H1 (cell line): ENCODE measurements around the gene PTPRO.

ENCODE experiments used
- EP300 ChIP-seq, 2 experiments: IDR thresholded peaks; 1 replicate in 1 of 2; 2 replicates in 1 of 2; pipeline ENCODE4 v1.6.1; 2011 to 2012; ENCODE audit warnings: low read depth in 2 of 2, low read length in 2 of 2, mild to moderate bottlenecking in 2 of 2, borderline replicate concordance in 1 of 2, inconsistent platforms in 1 of 2, moderate library complexity in 1 of 2
- POLR2A ChIP-seq, 2 experiments: IDR thresholded peaks; 1 replicate in 1 of 2; 2 replicates in 1 of 2; pipeline ENCODE4 v1.6.1; 2011; ENCODE audit warnings: low read depth in 2 of 2, low read length in 2 of 2, mild to moderate bottlenecking in 2 of 2; ENCODE audit errors: control extremely low read depth in 1 of 2
- SP1 ChIP-seq: IDR thresholded peaks from 2 replicates; pipeline ENCODE4 v1.6.1; 2011; ENCODE audit warnings: low read depth, low read length
- TF ChIP-seq, protein P1 (sequence below), 3 experiments: IDR thresholded peaks; 1 replicate in 2 of 3; 2 replicates in 1 of 3; pipeline versions ENCODE4 v1.5.1 to v1.6.1; 2011; ENCODE audit warnings: low read length in 3 of 3, mild to moderate bottlenecking in 3 of 3, inconsistent platforms in 2 of 3, low read depth in 1 of 3, moderate library complexity in 1 of 3; ENCODE audit not compliant: insufficient read depth in 1 of 3; ENCODE audit errors: control extremely low read depth in 1 of 3

DNA sequence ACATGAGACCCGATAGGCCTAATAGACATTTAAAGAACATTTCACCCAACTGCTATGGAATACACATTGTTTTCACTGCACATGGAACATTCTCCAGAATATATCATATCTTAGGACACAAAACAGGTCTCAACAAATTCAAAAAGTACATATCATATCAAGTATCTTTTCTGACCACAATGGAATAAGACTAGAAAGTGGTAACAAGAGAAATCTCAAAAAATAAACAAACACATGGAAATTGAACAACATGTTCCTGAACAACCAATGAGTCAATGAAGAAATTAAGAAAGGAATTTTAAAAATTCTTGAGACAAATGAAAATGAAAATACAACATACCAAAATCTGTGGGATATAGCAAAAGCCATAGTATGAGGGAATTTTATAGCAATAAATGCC is 208.1 kb downstream of the PTPRO start:
- TF ChIP-seq, protein P1, sequence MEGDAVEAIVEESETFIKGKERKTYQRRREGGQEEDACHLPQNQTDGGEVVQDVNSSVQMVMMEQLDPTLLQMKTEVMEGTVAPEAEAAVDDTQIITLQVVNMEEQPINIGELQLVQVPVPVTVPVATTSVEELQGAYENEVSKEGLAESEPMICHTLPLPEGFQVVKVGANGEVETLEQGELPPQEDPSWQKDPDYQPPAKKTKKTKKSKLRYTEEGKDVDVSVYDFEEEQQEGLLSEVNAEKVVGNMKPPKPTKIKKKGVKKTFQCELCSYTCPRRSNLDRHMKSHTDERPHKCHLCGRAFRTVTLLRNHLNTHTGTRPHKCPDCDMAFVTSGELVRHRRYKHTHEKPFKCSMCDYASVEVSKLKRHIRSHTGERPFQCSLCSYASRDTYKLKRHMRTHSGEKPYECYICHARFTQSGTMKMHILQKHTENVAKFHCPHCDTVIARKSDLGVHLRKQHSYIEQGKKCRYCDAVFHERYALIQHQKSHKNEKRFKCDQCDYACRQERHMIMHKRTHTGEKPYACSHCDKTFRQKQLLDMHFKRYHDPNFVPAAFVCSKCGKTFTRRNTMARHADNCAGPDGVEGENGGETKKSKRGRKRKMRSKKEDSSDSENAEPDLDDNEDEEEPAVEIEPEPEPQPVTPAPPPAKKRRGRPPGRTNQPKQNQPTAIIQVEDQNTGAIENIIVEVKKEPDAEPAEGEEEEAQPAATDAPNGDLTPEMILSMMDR (IDR thresholded peaks at IDR 0.05; ENCODE audit: control extremely low read depth in 1 of 3, insufficient read depth in 1 of 3, low read depth in 1 of 3, low read length in 3 of 3): no peak
- TF ChIP-seq SP1 (no peak), EP300 (IDR thresholded peaks at IDR 0.05; ENCODE audit: borderline replicate concordance in 1 of 2, low read depth in 2 of 2, low read length in 2 of 2) (no peak), POLR2A (IDR thresholded peaks at IDR 0.05; ENCODE audit: control extremely low read depth in 1 of 2, low read depth in 2 of 2, low read length in 2 of 2) (no peak)
